Stimulated activated CD4-positive, alpha-beta T cell treated with anti-CD3 and anti-CD28 coated beads, Interleukin-1b, Interleukin-23, amount 100 ng/mL, for 4 hours (primary cell): ENCODE measurements around the gene ITGA3.
A peak's percentile ranks its signal among the peaks of the same experiment; 100 is the strongest.
"Not testable (repeated sequence)": the region's sequence is repeated elsewhere in the genome, so short reads cannot be mapped to it uniquely, and the experiment has no call there.

Experiments
- DNase-seq, 2 donors: peaks; one replicate each; pipeline ENCODE4 v3.0.0-alpha.2; 2020; ENCODE audit warnings: low read depth in 2 of 2

ITGA3 gene

DNA sequence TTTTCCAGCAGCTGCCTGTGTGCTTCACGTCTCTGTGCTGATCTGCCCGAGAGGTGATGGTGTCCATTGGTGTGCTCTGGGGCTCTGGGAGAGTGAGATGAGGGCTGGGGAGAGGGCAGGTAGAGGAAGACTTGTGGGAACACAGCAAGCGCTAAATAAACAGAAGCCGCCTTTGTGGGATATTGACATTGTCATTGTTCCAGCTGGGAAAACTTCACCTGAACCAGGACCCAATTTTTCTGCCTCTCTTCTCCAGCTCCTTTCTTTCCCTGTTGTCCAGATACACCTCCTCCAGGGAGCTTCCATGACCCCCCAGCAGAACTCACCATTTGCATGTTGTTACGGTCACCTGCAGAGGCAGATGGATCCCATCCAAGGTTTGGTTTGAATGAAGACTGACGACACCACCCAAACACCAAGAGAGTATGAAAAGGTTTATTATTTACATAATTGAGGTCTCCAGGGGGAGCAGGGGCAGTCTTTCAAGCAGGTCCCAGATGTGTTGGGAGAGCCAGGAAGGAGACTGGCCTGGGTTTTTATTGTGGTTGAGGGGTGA is 3.6 kb upstream of the ITGA3 start:
- DNase-seq = no peak

DNA sequence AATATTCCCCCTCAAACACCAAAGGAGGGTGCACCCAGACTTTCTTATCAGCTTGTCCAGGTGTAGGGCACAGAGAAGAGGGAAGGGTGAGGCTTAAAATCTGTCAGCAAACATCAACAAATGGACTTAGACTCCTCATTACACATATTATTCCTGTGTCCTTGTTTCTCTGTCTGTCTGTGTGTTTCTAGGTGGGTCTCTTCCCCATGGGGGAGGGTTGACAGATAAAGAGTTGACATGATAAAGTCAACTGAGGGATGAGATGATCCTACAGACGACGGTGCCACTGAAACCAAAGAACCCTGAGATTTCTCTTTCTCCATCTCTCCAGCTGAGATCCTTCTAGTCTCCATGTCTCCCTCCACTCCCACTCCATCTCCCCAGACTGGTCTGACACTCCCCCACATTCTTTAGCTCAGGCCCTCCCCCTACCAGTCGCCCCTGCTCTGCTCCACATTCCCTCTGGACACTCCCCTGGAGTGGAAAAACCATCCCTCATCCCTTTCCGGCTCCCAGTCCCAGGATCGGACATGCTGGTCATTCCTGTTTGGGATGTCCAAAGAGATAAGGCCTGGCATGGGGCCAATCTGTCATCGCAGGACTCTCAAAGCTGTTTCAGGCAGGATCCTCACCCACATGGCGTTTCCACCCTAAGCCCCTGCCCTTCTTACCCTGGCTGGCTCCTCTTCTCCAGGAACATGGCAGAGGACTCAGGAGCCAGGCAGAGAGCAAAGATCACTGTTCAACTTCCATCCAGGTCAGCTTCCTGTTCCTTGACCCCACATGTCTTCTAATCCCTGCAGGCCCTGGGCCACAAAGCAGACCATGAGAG is 2.9 kb upstream of the ITGA3 start:
- no peak for DNase-seq

DNA sequence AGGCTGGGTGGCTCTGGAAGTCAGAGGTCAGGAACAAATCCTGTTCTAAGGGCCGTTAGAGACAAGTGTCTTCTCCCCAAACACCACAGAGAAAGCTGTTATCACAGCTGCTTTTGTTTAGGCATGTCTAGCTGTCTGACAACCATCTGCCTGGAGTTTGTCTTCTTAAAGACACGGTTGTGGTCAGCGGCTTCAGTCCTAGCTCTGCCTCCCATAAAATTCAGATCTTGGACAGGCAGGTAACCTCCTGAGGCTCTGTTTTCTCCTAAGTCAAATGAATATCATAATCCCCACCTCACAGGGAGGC is 2.3 kb upstream of the ITGA3 start:
- no peak for DNase-seq

DNA sequence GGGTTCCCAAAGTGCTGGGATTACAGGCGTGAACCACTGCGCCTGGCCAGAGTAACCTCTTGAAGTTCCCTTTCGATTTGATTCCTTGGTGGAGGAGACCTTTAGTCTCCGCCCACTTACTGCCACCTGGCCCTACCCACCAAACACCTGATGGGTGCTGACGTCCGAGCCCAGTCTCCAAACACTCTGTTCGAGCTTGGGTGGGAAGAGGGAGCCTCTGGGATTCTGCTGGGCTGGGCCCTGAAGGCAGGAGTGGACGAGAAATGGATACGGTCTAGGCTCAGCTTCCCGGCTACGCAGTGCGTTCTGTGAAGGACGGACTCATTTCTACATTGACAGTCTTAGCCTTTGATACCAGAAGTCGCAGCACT is 870 bp upstream of the ITGA3 start:
- peak in 1 of 2 donors; percentile 5 for DNase-seq

DNA sequence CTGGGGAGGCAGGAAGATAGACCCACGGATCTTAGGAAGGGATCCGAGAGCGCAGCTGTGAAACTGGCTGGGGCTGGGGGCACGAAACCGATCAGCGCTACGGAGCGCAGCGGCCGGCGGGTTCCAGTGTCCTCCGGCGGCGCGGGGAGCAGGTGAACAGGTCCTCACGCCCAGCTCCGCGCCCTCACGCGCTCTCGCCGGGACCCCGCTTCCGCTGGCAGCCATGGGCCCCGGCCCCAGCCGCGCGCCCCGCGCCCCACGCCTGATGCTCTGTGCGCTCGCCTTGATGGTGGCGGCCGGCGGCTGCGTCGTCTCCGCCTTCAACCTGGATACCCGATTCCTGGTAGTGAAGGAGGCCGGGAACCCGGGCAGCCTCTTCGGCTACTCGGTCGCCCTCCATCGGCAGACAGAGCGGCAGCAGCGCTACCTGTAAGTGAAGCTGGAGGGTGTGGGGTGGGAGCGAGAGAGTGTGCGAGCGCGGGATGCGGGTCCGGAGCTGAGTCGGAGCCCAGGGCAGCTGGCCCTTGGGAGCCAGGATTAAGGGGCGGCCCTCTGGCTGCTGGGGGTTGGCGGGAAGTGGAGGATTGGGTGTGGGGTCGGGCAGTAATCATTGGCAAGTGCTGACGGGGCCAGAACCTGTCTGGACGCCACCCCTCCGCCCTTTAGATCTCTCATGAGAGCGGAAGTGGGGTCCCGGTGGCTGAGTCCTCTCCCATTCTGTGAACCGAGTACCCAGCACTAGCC is 479 bp downstream of the ITGA3 start:
- peak; percentile 53 to 54 for DNase-seq

DNA sequence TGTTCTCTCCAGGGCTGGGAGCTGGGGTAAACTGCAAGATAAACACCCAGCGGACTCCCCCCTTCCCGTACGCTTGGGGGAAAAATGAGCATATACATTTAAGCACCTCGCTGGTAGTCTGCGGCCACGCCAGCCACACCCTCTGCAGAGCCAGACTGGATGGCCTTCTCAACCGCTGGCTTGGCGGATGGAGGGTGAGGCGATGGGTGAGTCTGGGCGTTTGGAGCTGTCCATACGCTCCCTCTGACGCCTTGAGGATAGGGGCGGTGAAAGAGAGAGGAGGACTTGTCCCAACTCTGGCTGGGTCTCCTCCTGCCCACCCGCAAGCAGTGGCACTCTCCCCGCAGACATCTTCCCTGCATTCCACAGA is 1.0 kb downstream of the ITGA3 start:
- no peak for DNase-seq

DNA sequence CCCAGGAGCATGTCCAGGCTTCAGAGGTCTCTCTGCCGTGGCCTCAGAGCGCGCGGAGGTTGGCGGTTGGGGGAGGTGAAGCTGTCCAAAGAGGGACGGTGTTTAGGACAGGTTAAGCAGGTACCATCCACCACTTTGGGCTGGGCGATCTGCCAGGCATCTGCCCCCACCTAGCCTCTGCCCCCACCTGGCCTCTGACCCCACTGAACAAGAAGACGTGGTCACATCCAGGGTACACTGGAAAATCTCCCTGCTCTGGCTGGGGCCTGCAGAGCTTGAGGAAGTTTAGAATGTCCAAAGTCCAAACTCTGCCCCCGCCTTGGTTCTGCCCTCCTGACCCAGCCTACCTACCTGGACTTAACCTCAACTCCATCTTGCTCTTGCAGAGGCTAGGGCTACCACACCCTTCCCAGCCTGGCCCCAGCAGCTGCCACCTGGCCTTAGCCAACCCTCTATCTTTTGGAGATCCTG is 1.6 kb downstream of the ITGA3 start:
- no peak for DNase-seq

DNA sequence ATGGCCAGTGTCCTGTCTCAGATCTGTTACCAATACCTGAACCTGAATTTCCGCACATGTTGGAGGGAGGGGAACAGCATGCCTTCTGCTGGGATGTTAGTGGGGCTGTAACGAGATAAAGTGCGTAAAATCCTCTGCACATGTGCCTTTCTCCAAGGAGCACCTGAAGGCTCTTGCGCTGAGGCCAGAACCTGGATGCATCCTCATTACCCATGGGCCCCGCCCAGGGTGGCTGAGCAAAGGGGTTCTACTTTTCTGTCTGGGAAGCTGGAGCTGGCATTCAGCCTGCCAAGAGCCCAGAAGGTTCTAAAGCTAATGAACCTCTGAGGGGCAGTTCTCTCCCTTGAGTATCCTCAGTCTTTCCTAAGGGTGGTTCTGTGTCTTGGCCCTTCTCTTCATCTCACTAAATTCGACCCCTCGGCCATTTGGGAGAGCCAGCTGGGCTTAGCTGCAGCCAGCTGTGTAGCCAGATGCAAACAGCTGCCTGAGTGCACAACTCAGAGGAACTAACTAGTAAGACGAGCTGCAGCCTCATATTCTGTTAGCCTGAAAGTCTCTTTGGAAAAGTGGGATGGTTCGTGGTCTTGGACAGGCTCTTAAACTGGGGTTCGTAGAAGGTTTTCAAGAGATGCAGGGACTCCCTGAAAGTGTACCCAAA is 2.5 kb downstream of the ITGA3 start:
- DNase-seq = no peak

DNA sequence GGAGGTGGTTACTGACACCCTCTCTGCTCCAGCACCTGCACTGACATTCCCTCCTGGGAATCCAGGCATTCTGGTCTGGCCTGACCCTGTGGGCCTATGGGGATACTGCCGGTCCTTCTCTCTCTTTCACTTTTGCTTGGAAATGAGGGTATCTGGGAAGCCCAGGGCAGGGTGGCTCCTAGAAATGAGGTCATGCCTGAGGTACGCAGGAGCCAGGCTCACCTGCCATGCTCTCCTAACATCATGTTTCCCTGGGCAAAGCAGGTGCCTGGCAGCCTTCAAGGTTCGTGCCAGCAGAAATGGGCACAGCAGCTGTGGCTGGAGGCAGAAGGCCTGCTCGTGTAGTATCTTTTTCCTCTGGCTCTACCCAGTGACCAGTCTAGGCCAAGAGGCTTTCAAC is 3.3 kb downstream of the ITGA3 start:
- no peak for DNase-seq

DNA sequence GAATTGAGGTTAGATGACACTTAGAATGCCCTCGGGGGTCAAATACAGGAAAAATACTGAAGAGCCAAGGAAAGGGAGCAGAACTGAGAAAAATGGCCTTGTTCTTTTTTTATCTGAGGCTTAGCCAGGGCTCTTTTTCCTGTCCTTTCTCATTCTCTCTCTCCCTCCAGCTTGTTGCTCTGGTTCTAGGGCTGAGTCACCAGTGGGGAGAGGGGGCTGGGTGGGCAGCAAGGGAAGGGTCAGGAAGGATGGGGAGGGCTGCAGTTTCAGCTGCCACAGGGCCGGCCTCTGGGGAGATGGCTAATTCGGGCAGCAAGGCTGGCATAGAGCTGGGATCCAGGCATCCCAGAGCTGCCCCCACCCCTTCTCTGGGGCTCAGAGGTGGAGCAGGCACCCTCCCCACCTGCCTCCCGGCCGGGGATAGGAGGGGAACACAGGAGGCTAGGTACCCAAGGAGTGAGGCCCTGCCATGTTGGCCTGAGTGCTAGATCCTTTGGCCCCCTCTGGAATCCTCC is 3.9 kb downstream of the ITGA3 start:
- DNase-seq = no peak

DNA sequence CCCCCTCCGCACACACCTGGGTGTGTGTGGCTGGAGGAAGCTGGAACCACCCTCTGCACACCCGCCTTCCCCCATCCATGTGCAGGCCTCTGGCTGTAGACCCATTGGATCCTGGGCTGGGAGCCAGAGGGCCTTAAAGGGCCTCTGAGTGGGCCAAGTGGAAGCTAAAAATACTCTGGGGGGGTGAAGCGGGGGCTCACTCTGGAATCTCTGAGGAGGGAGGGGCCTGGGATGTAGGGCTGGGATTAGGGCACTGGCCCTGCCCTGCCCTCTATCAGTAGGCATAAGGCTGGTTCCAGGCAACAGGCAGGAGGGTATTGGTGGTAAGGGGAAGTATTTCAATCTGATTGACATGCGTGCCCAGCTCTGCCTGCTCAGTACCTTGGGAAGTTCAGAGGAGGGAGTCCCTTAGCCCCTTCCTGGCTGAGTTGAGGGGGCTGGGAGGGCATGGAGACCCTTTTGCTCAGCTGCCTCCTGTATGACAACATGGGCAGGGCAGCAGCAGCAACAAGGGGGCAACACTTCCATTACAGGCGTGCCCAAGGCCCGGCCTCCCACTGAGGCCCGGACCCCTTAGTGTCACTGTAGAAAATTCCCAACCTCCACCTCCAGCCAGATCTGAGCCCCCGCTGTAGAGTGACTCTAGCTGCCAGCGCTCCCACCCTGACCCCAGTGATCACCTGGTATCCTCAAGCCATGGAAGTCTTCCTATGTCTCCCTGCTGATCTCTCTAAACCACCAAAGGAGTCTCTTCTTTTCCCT is 5.2 kb downstream of the ITGA3 start:
- no peak for DNase-seq

DNA sequence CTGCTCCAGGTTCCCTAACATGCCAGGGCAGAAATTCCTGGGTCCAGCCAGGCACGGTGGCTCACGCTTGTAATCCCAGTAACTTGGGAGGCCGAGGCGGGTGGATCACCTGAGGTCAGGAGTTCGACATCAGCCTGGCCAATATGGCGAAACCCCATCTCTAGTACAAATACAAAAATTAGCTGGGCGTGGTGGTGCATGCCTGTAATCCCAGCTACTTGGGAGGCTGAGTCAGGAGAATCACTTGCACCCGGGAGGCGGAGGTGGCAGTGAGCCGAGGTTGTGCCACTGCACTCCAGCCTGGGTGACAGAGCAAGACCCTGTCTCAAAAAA is 5.8 kb downstream of the ITGA3 start:
- not testable (repeated sequence) for DNase-seq

DNA sequence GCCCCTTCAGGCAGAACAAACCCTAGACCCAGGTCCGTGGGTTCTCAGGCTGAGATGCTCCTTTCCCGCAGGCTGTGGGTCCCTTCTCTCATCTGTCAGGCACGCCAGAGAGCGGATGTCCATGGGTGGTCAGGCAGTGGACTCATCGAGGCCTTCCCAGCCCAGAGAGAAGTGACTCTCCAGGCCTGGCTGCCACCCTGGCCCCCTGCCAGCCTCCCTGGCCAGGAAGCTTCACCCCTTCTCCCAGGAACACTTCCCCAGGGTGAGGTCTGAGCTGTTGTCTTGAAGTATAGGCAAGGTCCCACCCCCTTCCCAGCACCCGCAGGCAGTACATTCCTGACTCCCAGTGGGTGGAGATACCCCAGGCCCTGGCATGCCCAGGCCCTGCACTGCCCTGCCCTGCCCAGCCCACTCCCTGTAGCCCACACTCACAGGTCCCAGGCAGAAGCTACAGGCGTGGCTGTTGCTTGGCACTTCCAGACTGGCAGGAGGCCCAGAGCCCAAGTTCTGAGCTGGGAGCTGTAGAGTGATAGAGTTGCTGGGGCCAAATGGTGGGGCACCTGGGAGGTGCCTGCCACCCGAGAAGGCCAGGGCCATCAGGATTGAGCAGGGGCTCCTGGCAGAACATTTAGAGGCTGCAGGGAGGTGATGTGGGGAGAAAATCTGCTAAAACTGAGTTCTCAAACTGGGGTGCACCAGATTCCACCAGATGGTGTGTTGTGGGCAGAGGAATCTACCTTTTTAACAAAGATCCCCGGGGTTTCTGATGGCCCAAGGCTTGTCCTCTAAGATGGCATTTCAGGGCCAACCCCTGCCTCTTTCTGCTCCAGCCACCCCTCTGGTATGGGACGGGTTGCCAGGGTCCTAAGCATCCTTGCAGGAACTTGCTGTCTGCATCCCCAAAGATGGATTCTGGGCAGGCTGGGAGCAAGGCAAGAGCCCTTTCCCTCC is 6.7 kb downstream of the ITGA3 start:
- no peak for DNase-seq

DNA sequence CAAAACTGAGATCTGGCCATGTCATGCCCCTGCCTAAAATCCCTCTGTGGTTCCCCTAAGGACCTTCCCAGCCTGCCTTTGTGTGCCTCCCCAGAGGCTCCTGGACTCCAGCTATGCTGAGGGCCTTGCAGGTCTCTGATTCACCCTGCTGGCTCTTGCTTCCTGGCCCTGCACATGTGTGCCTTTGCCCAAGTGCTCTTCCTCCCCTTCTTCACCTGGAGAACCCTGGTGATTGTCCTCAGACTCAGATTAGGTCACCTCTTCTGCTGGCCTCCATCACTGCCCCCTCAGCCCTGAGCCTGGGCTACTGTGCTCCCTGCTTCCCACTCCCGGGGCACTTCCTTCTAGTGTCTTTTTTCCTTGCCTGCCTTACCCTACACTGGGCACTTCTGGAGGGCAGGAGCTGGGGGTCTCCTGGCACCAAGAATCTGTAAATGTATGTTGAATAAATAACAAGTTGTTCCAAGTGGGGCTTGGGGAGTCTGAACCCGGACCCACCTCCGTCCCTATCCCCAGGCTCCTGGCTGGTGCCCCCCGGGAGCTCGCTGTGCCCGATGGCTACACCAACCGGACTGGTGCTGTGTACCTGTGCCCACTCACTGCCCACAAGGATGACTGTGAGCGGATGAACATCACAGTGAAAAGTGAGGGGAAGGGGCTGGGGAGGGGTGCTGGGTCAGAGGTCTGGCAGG is 7.8 kb downstream of the ITGA3 start:
- DNase-seq = no peak

DNA sequence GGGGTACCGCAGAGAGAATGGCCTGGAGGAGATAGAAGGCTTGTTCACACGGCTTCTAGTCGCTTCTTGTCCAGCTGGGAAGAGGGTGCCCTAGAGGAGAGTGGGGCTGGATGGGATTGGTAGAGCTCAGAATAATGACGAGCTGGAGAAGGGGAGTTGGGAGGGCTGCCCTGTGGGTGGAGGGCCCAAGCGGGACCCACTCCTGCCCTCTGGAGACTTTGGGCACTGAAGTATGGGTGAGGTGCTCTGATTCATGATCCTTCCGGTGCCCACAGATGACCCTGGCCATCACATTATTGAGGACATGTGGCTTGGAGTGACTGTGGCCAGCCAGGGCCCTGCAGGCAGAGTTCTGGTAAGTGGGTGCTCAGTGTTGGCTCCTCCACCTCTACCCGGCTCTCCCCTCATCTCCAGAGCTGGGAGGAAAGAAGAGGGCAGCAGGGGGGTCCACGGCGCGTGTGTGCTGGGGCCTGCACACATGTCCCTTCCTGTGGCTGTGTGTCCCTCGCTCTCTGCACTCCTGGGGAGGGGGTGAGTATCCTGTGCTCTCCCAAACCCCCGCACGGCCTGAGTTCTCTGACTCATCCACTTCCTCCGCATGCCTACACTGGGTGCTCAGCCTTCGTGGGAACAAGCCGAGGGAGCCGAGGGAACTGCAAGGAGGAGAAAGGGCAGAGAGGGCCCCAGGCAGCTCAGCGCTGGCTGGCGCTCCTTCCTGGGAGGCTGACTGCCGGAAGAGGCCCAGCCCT is 8.5 kb downstream of the ITGA3 start:
- DNase-seq = no peak

DNA sequence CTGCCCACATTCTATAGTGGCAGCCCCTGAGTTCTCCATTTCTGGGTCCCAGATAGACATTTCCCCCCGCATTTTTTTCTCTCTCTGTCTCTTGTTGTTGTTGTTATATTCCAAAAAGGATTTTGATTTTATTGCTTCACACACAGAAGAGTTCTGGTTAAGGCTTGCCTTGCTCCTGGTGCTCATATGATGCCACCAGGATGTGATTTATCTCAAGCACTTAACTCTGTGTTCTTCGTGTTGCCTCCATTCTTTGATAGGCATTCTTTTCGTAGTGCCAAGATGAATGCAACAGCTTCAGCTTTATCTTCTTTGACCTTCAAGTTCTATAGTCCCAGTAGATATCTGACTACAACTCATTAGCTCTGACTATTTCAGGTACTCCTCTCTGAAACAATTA is 9.1 kb downstream of the ITGA3 start:
- no peak for DNase-seq

DNA sequence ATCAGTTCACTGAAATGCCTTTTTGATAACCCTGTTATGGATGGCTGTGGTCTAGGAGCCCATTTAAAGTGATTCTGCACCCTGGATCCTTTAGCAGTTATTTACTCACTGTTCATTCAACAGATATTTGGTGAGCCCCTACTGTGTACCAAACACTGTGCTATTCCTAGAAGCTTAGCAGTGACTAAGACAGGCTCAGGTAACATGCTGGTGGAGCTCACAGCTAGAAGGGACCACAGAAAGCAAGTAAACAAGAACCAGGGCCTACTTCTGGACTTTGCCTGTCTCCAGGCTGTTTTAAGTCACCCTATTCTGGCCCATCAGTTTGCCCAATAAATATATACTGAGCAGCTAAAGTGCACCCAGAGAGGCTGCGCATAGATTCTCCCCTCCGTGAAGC is 11.1 kb downstream of the ITGA3 start:
- no peak for DNase-seq

DNA sequence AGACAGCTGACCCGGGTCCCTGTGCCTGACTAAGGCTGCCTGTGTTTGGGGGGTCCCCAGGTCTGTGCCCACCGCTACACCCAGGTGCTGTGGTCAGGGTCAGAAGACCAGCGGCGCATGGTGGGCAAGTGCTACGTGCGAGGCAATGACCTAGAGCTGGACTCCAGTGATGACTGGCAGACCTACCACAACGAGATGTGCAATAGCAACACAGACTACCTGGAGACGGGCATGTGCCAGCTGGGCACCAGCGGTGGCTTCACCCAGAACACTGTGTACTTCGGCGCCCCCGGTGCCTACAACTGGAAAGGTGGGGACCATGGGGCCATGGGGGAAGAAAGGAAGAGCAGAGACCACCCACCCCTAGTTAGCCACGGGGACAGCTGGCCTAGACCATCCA is 12.1 kb downstream of the ITGA3 start:
- no peak for DNase-seq

DNA sequence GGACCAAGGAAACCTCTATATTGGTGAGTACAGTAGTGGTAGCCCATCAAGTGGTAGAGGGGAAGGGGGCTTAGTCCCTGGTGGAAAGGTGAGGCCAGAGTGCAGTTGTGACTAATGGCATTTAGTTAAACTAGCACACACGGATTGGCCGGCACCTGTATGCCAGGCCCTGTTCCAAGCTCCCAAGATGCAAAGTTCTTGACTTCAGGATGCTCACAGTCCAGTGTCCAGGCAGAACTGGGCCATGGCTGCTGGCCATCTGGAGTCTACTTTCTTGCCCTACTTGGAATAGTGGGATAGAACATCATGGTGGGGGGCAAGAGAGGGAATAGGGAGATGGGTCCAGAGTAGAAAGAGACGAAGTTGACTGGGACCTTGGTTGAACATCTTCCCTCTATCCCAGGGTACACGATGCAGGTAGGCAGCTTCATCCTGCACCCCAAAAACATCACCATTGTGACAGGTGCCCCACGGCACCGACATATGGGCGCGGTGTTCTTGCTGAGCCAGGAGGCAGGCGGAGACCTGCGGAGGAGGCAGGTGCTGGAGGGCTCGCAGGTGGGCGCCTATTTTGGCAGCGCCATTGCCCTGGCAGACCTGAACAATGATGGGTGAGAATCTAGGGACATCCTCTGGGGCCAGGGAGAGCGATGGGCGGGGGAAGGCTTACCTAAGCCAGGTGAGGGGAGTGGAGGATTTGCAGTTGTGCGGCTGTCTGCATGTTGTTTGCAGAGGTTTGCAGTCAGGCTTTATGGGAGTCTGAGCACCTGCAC is 15.2 kb downstream of the ITGA3 start:
- no peak for DNase-seq
